Omental fat pad (tissue), 4 donors: ENCODE data around the gene MORN1. TPM values are rescaled to one million over a fixed set of nuclear protein-coding genes. Genes with fewer than 3 reads are reported as not detected.

Experiments used
- ATAC-seq: fragments of 150-250 bp; one replicate; pipeline ENCODE4 v1.9.1; 2016; ENCODE audit warnings: mild to moderate bottlenecking, moderate library complexity; ENCODE audit not compliant: low FRiP score
- DNase-seq: peaks from one replicate; pipeline ENCODE4 v3.0.0-alpha.2; 2019; ENCODE audit warnings: low spot score
- CTCF ChIP-seq, 3 donors: fragments of 450-650 bp; IDR thresholded peaks; one replicate each; pipeline ENCODE4 v1.5.1; 2016 to 2017; ENCODE audit warnings: antibody characterized with exemption in 3 of 3, mild to moderate bottlenecking in 3 of 3, moderate library complexity in 2 of 3
- total RNA-seq, 4 donors: library from RNA; depleted of rRNA; stranded (reverse); fragments of >200 nt; gene quantifications; one replicate each; pipeline ENCODE4 v1.1.0, GENCODE V29; 2016

The MORN1 gene
- total RNA-seq, 4 donors from 2014 or later = 4.0 to 9.1 (median 6.4) TPM

- no peak for TF ChIP-seq CTCF (IDR thresholded peaks at IDR 0.05)
- ATAC-seq (no peak), DNase-seq (no peak)
Measured at GRCh38 chr1:2373551-2374251, 17.7 kb downstream of the MORN1 start.

- ATAC-seq (no peak), DNase-seq (no peak)
- TF ChIP-seq CTCF (IDR thresholded peaks at IDR 0.05) = no peak
Measured at GRCh38 chr1:2372551-2373490, 18.5 kb downstream of the MORN1 start.

GRCh38 chr1:2368053-2368744 is 23.2 kb downstream of the MORN1 start:
- no peak for DNase-seq
- no peak for ATAC-seq
- no peak for TF ChIP-seq CTCF (IDR thresholded peaks at IDR 0.05)

- DNase-seq = no peak
- no peak for TF ChIP-seq CTCF (IDR thresholded peaks at IDR 0.05)
- ATAC-seq = no peak
Measured at GRCh38 chr1:2363847-2364513, 27.4 kb downstream of the MORN1 start.

- DNase-seq (no peak), ATAC-seq (no peak)
- no peak for TF ChIP-seq CTCF (IDR thresholded peaks at IDR 0.05)
Measured at GRCh38 chr1:2360588-2361364, 30.6 kb downstream of the MORN1 start.
